Activated B cell treated with CpG ODN at 0.5 μM for 24 hours (primary cell): ENCODE measurements around the gene EBP. TPM values are rescaled to one million over a fixed set of nuclear protein-coding genes. Genes with fewer than 3 reads are reported as not detected.
"Not testable (repeated sequence)": the region's sequence is repeated elsewhere in the genome, so short reads cannot be mapped to it uniquely, and the experiment has no call there.

ENCODE experiments used
- ATAC-seq: fragments of 200-7000 bp; cut with Tn5 transposase; one replicate; pipeline ENCODE4 v1.10.0; 2021; ENCODE audit warnings: low read depth, mild to moderate bottlenecking, moderate library complexity
- CTCF ChIA-PET: fragments of 350-600 bp; sonication (Branson Sonifier 250); formaldehyde crosslinking; loops from one replicate; lab custom pipeline; 2021; ENCODE audit warnings: antibody characterized with exemption; lab: Charles Lee
- POLR2A ChIA-PET: fragments of 350-600 bp; sonication (Branson Sonifier 250); formaldehyde crosslinking; loops from one replicate; lab custom pipeline; 2021; ENCODE audit warnings: antibody characterized with exemption; lab: Charles Lee
- DNase-seq: peaks from one replicate; pipeline ENCODE4 v3.0.0; 2022
- H3K27ac Mint-ChIP-seq: one replicate; pipeline ENCODE4 v1.8.0; 2020; ENCODE audit warnings: mixed read lengths
- H3K27me3 Mint-ChIP-seq: one replicate; pipeline ENCODE4 v1.8.0; 2021; ENCODE audit warnings: mixed read lengths
- H3K36me3 Mint-ChIP-seq: one replicate; pipeline ENCODE4 v1.8.0; 2021; ENCODE audit warnings: low read depth, mixed read lengths
- H3K4me1 Mint-ChIP-seq: one replicate; pipeline ENCODE4 v1.8.0; 2021; ENCODE audit warnings: mixed read lengths
- H3K4me3 Mint-ChIP-seq: one replicate; pipeline ENCODE4 v1.8.0; 2020; ENCODE audit warnings: mild to moderate bottlenecking, mixed read lengths
- H3K9me3 Mint-ChIP-seq: one replicate; pipeline ENCODE4 v1.8.0; 2020; ENCODE audit warnings: mixed read lengths
- intact Hi-C: fragments of 100-400 bp; cut with micrococcal nuclease; formaldehyde crosslinking; loops from one replicate; pipeline ENCODE4 v1.15.1; 2024
- total RNA-seq: library from RNA; stranded (reverse); gene quantifications from 2 replicates; pipeline ENCODE4 v1.2.3, GENCODE V29; 2022
- TF ChIP-seq, protein P1 (sequence below): fragments of 200-600 bp; IDR thresholded peaks from one replicate; pipeline ENCODE4 v1.8.0; 2022; ENCODE audit warnings: antibody characterized with exemption, mild to moderate bottlenecking

The EBP gene
- total RNA-seq, 1 donor from 2014 or later: 72.4 TPM

DNA sequence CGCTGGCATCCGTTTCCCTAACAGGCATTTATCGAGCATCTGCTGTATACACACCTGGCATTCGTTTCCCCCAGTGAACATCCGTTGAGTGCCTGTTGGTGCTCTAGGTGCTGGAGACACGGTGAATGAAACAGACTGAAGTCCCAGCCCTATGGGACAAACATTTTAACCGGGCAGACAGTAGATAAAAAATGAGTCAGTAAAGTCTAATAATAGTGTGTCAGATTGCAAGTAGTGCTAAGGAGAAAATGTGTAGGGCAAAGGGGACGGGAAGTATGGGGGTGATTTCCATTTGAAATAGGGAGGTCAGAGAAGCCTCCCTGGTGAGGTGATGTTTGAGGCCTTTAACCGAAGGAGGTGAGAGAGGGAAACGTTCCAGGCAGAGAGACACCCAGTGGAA is 5.3 kb upstream of the EBP start:
- H3K27ac Mint-ChIP-seq: no peak overlapping the region
- ChIA-PET POLR2A (no interaction called here), CTCF (no interaction called here)
- no peak for DNase-seq
- H3K27me3 Mint-ChIP-seq: no peaks in the 10 kb centered on the region
- intact Hi-C loops: no loop called here
- H3K9me3 Mint-ChIP-seq: no peaks in the 10 kb centered on the region
- no peak overlapping the region for H3K4me3 Mint-ChIP-seq
- peaks cover 10% of the 10 kb centered on the region for H3K4me1 Mint-ChIP-seq
- TF ChIP-seq, protein P1, sequence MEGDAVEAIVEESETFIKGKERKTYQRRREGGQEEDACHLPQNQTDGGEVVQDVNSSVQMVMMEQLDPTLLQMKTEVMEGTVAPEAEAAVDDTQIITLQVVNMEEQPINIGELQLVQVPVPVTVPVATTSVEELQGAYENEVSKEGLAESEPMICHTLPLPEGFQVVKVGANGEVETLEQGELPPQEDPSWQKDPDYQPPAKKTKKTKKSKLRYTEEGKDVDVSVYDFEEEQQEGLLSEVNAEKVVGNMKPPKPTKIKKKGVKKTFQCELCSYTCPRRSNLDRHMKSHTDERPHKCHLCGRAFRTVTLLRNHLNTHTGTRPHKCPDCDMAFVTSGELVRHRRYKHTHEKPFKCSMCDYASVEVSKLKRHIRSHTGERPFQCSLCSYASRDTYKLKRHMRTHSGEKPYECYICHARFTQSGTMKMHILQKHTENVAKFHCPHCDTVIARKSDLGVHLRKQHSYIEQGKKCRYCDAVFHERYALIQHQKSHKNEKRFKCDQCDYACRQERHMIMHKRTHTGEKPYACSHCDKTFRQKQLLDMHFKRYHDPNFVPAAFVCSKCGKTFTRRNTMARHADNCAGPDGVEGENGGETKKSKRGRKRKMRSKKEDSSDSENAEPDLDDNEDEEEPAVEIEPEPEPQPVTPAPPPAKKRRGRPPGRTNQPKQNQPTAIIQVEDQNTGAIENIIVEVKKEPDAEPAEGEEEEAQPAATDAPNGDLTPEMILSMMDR: no peak
- ATAC-seq: no peak
- peaks cover 6% of the 10 kb centered on the region for H3K36me3 Mint-ChIP-seq

DNA sequence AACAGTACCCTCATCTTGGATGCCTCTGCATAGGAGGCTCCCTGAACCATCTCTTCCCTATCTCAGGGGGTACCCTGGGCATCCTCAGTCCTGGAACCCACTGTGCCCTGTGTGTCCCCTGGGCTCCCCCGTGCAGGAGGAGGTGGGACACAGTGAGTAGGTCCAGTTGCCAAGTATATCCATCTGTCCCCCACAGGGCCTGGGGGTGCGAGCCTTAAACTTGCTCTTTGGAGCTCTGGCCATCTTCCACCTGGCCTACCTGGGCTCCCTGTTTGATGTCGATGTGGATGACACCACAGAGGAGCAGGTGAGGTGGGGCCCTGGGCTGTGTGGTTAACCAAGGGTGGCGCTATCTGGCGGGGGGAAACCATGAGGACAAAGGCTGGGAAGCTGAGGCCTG is 4.6 kb upstream of the EBP start:
- ChIA-PET POLR2A (no interaction called here), CTCF (no interaction called here)
- no peak overlapping the region for H3K4me3 Mint-ChIP-seq
- intact Hi-C loops: no loop called here
- H3K4me1 Mint-ChIP-seq: peaks cover 14% of the 10 kb centered on the region
- H3K27me3 Mint-ChIP-seq: no peaks in the 10 kb centered on the region
- no peak overlapping the region for H3K27ac Mint-ChIP-seq
- no peaks in the 10 kb centered on the region for H3K9me3 Mint-ChIP-seq
- peaks cover 5% of the 10 kb centered on the region for H3K36me3 Mint-ChIP-seq
- ATAC-seq (no peak), DNase-seq (no peak)
- TF ChIP-seq, protein P1: no peak

DNA sequence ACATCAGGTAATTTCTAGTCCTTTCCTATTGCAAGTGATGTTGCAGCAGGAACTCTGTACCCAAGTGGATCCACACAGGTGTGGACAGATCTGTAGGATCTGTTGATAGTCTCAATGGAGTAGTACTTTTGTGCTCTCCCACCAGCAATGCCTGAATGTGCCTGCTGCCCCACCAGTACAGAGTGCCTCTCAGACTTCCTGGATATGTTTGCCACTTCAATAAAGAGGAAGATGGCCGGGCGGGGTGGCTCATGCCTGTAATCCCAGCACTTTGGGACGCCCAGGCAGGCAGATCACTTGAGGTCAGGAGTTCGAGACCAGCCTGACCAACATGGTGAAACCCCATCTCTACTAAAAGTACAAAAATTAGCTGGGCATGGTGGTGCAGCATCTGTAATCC is 2.1 kb upstream of the EBP start:
- DNase-seq, H3K9me3 Mint-ChIP-seq, CTCF ChIA-PET, H3K36me3 Mint-ChIP-seq, H3K4me3 Mint-ChIP-seq, intact Hi-C loops, H3K27me3 Mint-ChIP-seq, ATAC-seq, H3K27ac Mint-ChIP-seq: not testable (repeated sequence)
- H3K4me1 Mint-ChIP-seq: peaks cover 24% of the 10 kb centered on the region
- POLR2A ChIA-PET: interaction anchor here (1.0 kb wide), 1 partner anchor 21 kb away, joined by 3 read pairs; no protein-coding TSS in a partner anchor

DNA sequence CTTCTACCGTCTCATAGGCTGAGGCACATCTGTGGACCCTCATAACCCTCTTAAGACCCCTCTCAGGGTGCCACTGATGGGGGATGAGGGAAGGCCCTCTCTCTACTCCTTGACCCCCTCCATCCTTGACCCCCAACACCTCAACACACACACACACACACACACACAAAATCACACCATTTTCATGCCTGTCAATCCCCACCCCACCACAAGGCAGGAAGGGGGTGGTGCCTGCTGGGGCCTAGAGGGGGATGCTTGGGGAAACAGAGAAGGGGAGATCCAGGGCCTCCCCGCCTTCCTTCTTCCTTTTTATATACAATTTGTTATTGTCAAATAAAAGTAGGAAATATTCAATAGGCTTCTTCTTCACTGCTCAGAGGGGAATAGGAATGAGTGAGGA is 1.2 kb upstream of the EBP start:
- ATAC-seq: no peak
- DNase-seq: no peak
- ChIA-PET CTCF (no interaction called here), POLR2A (interaction anchor here (1.1 to 2.2 kb wide), 3 partner anchors 12 to 482 kb away, joined by 5 to 13 read pairs (median 8); partner anchors contain the start of genes GRIPAP1, PORCN and TBC1D25)
- Mint-ChIP-seq H3K4me3 (peak overlapping the region; percentile 86), H3K4me1 (peaks cover 24% of the 10 kb centered on the region), H3K36me3 (peaks cover 11% of the 10 kb centered on the region), H3K27ac (peak overlapping the region; percentile 88), H3K9me3 (no peaks in the 10 kb centered on the region), H3K27me3 (no peaks in the 10 kb centered on the region)
- TF ChIP-seq, protein P1: no peak
- intact Hi-C loops: loop anchor here (2.0 kb wide), 1 partner anchor 862 kb away; the partner anchor contains the start of gene UXT

DNA sequence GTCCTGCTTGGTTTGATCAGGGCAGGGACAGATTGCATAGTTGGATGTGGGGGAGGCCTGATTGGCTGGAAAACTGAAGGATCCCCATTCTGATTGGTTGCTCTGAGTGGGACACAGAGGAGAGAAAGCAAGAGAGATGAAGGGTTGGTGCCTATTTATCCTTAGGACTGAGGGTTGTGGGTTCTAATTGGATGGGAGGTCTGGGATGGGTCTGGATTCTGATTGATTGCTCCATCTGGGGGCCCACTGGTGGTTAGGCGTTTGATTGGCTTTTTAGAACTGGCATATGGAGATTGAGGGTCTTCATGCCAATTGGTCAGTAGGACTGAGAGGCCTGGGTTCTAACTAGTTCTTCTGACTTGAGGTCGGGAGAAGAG is 644 bp upstream of the EBP start:
- peak overlapping the region; percentile 88 for H3K27ac Mint-ChIP-seq
- CTCF ChIA-PET: no interaction called here
- H3K9me3 Mint-ChIP-seq: no peaks in the 10 kb centered on the region

More for the DNA sequence above, 644 bp upstream of the EBP start:
- Mint-ChIP-seq H3K36me3 (peaks cover 11% of the 10 kb centered on the region), H3K4me1 (peaks cover 24% of the 10 kb centered on the region), H3K4me3 (peak overlapping the region; percentile 86), H3K27me3 (no peaks in the 10 kb centered on the region)
- ATAC-seq: no peak
- POLR2A ChIA-PET: interaction anchor here (1.0 to 2.2 kb wide), 5 partner anchors 13 to 482 kb away, joined by 3 to 13 read pairs (median 8); partner anchors contain the start of genes GRIPAP1, PORCN, RBM3 and TBC1D25
- intact Hi-C loops: loop anchor here (1.0 to 2.0 kb wide), 4 partner anchors 13 to 862 kb away; partner anchors contain the start of genes FTSJ1, PORCN, TBC1D25 and UXT
- no peak for DNase-seq
- TF ChIP-seq, protein P1: no peak
